Astrocyte of the spinal cord (primary cell): Measurements from ENCODE around the gene NAPA.

Source experiments
- DNase-seq: peaks from one replicate; pipeline ENCODE4 v3.0.0; 2011; ENCODE audit warnings: low read depth, low spot score
- H3K4me3 ChIP-seq: 2 replicates; pipeline ENCODE4 v1.5.1; 2011; ENCODE audit warnings: low read depth, mild to moderate bottlenecking, low read length, moderate library complexity
- CTCF ChIP-seq: IDR thresholded peaks from 2 replicates; pipeline ENCODE4 v1.5.1; 2012; ENCODE audit warnings: low read depth, mild to moderate bottlenecking, low read length, inconsistent platforms
- in situ Hi-C: cut with HindIII; loops from 2 replicates; pipeline ENCODE4 v1.10.0; 2017; ENCODE audit warnings: low sequenced_read_pairs

The NAPA gene

GRCh38 chr19:47547199-47547598 lies 32.3 kb upstream of the NAPA start:
- in situ Hi-C loops, result no loop called here
- DNase-seq, result no peak
- TF ChIP-seq CTCF, result no peak
- H3K4me3 ChIP-seq, result no peak overlapping the region

- TF ChIP-seq CTCF, result no peak
- in situ Hi-C loops, result no loop called here
- no peak for DNase-seq
- no peak overlapping the region for H3K4me3 ChIP-seq
These were observed 30.4 kb upstream of the NAPA start for GRCh38 chr19:47545061-47545948.

GRCh38 chr19:47544476-47544875 lies 29.6 kb upstream of the NAPA start:
- no peak for TF ChIP-seq CTCF
- in situ Hi-C loops, result no loop called here
- DNase-seq, result no peak
- H3K4me3 ChIP-seq, result no peak overlapping the region

GRCh38 chr19:47544075-47544474 lies 29.2 kb upstream of the NAPA start:
- no peak for DNase-seq
- no peak overlapping the region for H3K4me3 ChIP-seq
- no peak for TF ChIP-seq CTCF
- in situ Hi-C loops, result no loop called here

GRCh38 chr19:47542030-47542475 lies 27.2 kb upstream of the NAPA start:
- TF ChIP-seq CTCF, result no peak
- DNase-seq, result no peak
- no peak overlapping the region for H3K4me3 ChIP-seq
- in situ Hi-C loops, result no loop called here

- DNase-seq, result no peak
- in situ Hi-C loops, result no loop called here
These were observed 26.7 kb upstream of the NAPA start for GRCh38 chr19:47541518-47541917.

More at GRCh38 chr19:47541518-47541917, 26.7 kb upstream of the NAPA start:
- no peak overlapping the region for H3K4me3 ChIP-seq
- TF ChIP-seq CTCF, result no peak
